NCI-H2171 (cell line): ENCODE measurements around the gene VDR.

ENCODE experiments used
- DNase-seq: peaks from one replicate; lab custom pipeline; 2025; lab: John Stamatoyannopoulos, UW

The VDR gene

DNA sequence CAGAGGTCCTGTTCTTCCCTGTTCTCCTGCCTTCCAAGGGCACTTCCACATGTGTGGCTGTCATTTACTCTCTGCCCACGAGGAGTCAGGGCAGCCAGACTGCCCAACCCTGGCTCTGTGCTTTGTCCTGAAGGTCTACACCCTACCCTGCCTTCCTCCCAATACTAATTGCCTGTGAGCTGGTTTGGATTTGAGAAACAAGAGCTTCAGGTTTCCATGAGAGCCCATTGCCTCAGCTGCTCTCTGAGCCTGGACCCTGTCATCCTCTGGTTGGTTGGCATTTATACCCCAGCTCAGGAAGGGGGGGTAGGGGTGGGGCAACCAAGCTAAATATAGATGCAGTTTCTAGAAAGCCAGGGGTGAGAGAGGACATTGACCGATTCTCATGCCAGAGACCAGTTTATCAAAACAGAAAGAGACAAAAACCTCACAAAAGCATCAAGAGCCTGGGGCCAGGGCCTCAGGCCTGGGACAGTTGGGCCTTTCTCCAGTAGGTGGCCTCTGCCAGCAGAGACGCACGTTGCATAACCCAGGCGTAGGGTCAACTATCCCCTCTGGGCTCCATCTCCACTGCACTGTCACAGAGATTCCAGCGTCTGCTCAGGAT is 34.5 kb downstream of the VDR start:
- DNase-seq, result no peak

DNA sequence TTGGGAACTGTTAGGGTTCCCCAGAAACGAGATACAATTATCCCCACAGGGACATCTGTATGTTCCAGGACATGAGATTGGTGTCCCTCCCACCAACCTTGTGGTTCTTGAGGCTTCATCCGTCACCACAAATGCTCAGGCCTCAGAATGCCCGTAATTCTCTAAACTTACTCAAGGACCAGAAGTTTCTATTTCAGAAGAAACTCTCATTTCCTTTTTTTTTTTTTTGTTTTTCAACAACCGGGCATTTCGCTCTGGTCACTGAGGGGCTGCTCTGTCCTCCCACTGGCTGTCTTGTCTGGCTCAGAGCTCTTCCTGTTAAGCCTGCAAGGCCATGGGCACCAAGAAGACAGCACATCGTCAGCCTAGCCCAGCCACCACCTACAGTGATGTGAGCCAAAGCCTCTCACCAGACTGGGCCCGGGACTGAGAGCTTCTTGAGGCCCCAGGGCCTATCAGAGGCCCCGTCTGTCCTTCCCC is 36.2 kb downstream of the VDR start:
- DNase-seq, result no peak

DNA sequence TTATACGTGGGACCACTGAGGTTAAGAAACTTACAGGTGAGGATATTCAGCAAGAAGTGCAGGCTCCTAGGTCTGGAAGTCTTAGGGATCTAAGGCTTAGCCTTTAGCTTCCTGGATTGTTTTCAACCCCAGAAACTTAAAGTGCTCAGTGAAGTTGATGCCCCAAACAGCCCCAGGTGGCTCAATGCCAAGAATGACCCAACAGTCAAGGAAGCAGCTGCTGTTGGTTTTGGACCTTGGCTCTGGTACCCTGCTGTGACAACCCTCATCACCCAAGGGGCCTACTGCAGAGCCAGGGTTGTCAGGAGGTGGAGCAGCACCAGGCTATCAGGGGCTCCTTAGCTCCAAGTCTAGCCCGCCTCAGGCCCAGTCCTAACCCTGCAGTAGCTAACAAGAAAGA is 36.8 kb downstream of the VDR start:
- DNase-seq, result no peak

DNA sequence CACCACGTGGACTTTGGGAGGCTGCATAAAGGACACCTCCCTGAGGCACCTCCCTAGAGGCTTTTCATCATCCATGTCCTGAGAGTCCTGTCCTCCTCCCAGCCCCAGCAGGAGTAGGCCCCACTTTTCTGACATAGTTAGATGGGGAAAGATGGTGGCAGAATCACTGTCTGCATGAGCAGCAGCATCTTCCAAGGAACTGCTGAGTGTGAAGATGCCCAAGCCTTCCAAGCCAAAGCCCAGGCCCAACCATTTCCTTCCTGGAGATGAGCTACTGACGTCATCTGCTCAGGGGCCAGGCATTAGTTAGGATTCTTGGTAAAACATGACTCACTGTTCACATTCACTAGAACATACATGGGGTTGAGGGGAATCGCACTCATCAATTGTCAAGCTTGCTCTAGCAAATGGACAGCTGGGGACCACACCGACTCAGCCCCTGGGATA is 37.3 kb downstream of the VDR start:
- no peak for DNase-seq

DNA sequence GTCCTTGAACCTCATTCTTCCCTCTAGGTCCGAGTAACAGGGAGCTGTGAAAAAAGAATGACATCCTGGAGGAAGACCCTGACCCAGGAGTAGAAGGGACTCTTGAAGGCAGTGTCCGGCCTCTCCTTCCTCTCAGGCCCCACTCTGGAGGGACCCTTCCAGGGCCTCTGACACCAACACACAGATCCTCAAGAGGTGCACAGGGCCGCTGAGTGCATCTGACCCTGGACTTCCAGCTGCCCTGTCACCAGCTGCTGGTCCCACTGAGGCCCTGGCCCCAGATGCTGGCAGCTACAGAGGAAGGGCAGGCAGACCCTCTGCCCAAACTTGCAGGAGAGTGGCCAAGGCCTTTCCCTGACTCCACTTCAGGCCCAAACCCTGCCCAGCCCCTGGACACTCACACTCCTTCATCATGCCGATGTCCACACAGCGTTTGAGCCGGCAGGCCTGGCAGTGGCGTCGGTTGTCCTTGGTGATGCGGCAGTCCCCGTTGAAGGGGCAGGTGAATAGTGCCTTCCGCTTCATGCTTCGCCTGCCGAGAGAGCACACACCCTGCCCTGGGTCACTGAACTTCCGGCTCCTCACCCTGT is 40.1 kb downstream of the VDR start:
- DNase-seq, result no peak

DNA sequence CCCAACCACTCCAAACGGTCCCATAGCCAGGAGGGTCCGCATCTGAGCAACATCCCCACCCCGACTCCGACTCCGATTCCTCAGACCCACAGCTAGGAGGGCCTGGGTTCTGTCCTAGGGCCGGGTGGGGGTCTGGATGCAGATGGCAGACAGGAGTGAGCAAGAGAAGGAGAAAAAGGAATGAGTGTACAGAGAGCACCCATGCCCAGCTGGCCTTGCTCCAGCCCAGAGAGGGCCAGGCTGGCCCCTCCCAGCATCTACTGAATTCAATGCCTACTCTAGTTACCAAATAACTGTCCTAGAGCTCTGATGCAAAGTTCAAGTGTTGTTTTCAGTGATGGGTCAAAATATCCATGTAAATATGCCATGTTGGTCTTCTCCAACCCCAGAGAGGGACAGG is 40.8 kb downstream of the VDR start:
- DNase-seq, result no peak

DNA sequence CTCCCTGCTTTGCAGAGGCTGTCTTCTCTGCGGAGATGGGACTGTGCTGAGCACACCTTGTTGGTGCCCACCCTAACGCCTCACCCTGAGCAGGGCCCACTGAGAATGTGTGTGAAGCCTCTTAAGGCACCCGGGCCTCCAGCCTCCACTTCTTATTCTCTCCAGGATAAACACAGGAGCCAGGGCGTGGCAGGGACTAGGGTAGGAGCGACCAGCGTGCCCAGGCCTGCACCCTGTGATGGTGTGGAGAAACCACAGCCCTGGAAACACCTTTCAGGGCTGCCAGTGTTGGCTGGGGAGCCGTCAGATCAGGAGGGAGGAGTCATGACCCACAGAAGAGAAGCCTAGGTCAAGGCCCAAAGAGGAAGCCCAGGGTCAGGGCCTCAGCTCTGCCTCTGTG is 41.3 kb downstream of the VDR start:
- no peak for DNase-seq

DNA sequence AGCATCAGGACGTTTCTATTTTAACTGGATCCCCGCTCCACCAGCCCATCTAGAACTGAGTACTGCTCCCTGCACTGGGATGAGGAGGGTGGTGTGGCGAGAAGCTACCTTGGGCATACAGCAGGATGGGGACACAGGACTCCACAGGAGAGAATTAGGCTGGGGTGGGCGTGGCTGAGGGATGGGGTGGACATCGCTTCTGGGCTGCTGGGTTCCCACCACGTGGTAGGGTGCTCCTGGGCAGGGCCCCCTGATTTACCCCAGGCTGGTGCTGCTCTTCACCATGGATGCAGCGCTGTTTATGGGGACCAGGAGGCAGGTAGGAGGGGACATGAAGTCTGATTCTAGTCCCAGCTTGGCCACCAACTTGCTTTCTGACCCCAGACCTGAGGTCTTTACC is 41.9 kb downstream of the VDR start:
- DNase-seq, result no peak

DNA sequence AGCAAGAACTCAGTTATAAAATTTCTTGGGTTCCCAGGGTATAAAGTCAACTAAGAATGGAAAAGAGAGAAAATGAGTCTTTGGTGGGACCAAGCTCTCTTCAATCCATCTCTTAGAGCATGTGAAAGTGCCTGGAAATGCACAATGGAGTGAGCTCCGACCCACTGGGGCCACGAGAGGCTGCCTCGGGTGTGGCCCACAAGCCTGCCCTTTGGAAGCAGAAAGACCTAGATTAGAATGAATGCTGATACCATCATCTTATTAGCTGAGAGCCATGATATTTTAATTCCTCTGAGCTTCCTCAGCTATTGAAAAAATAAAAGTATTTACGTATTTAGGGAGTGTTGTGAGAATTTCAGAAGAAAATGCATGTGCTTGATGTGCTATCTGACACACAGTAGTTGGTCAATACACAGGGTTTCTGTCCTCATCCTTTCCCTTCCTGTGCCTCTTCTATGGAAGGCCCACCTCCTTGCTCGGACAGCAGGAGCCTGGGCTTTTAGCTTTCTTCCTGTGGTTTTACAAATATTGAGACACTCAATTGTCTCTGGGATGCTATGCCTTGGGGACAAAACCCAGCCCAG is 42.5 kb downstream of the VDR start:
- DNase-seq, result no peak

DNA sequence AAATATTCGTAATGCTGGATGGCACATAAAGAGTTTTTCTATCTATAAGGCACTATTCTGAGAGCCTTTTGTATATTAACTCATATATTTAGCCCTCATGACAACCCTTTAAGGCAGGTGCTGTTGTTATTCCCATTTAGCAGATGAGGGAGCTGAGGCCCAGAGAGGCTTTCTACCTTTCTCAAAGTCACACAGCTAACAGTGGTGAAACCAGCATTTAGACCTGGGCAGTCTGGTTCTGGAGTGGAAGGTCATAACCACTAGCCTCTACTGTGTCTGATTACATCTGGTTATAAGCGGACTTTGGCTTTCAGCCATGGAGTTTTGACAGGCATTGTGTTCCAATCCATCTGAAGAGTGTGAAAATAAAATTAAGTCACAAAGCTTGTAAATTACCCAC is 43.9 kb downstream of the VDR start:
- no peak for DNase-seq

DNA sequence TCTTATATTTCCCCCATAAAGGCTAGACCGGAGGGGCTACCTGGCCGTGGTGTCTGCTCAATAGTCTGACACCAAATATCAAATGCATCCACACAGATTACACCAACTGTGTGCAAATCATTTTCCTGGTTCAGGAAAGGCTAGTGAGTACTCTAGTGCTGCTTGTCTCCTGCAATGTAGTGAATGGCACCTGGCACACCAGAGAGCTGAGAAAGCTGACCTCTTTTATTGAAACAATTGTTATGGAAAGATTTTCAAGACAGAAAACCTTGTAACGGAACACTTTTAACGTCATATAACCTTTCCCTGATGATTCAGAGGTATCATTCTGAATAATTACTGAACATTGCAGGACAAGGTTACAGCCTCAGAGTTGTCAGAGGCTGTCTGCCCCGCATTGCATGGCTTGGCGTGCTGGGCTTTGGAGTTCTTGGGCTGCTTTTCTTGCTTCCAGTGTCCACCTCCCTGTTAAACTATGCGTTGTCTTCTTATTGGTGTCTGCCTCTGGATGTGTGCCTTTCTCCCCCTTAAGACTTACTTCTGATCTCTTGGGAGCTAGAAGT is 44.4 kb downstream of the VDR start:
- DNase-seq, result no peak

DNA sequence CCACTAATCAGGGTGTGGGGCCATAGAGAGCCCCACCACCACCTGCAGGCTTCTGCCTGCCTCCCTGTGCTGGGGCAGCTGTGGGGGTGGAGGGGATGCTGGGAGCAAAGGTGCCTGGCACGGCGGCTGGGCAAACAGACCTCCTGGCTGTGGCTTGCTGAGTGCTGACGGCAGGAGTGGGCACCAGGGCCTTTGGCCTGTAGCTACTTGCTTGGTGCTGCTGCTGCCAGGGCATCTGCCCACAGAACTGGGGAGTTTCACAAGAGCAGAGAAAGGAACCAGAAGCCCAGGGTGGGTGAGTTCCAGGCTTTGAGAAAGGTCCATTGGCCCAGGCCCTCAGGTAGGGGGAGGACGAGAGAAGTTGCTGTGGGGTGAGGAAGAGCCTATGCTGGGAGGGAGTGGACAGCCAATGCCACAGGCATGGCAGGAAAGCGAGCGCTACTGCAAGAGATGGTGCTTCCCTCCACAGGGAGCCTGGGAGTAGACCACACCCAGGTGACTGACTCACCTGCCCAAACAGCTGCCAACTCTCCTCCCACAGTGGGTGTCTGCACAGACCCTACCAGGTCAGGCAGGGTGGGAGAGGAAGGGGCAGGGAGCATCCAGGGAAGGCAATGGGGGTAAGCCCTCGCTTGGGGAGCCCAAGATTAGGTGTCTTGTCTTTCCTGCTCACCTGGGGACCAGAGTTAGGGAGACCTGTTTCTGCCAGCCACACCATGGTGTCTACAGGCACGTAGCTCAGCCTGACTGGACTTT is 46.1 kb downstream of the VDR start:
- DNase-seq, result no peak

DNA sequence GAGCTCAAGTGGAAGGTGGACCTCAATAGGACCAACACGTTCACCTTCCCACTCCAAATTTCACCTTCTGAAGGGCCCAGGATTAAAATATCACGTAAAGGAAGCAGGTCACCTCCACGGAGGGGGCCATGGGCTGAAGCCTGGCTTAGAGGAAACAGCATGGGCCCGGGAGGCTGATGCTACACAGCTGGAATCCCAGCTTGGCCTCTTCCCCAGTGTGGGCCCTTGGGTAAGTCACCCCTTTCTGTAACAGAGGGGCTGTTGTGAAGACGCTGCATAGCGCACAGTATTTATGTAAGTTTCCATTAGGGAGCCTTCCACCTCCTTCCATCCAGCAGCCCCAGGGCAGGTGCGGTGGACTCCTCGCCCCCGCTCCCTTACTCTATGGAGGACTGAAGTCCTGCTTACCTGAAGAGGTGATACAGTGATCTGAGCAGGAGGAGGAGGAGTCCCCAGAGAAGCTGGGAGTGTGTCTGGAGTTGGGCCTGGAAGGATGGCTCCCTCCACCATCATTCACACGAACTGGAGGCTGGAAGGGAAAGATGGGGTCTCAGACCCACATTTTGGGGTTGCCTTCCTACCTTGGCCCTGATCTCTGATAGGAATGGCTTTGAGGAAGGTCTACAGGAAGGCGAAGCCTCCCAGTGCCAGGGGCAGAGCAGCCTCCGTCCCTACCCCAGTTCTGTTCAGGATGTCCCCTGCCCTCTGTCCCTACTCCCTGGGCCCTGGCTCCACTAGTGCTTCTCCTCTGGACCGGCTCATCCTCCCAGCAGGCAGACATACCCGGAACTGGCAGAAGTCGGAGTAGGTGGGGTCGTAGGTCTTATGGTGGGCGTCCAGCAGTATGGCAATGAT is 47.8 kb downstream of the VDR start:
- no peak for DNase-seq

DNA sequence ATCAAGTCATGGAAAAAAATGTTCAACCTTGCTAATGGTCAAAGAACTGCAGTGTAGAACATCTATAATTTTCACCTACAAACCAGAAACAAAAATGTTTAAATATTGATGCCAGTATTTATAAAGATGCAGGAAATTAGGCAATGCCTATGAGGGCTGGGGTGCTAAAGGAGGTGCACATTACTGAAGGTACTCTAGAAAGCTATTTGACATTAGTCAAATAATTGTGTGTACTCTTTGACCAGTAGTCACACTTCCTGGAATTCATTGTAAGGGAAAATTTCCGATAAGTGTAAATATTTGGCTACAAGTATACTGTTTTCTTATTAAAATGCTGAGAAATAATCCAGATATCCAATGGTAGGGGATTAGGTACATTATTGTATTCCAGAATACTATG is 48.7 kb downstream of the VDR start:
- DNase-seq, result no peak

DNA sequence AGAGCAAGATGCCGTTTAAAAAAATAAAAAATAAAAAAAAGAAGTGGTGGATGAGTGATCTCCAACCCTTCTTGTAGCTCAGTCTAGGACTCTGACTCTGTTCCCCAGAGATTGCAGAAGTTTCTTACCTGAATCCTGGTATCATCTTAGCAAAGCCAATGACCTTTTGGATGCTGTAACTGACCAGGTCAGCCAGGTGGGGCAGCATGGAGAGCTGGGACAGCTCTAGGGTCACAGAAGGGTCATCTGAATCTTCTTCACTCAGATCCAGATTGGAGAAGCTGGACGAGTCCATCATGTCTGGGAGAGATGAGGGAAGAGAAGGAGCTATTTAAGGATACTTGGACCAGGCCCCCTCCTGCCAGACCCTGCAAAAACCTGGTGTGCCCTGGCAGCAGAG is 49.3 kb downstream of the VDR start:
- DNase-seq, result no peak

DNA sequence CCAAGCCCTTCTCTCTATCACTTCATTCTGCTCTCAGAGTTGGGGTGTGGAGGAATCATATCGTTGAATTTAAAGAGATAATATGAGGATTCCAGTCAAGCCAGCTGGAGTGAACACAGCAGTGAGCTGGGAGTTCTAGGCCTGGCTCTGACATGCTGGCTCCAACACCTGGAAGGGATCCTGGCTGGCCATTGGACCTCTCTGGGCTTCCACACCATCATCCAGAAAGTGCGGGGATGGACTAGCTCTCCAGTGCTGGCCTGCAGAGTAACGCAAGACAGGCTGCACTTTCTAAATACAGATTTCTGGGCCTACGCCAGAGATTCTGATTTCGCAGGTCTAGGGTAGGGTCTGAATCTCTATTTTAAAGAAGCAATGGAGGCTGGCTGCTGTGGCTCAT is 50.3 kb downstream of the VDR start:
- no peak for DNase-seq

DNA sequence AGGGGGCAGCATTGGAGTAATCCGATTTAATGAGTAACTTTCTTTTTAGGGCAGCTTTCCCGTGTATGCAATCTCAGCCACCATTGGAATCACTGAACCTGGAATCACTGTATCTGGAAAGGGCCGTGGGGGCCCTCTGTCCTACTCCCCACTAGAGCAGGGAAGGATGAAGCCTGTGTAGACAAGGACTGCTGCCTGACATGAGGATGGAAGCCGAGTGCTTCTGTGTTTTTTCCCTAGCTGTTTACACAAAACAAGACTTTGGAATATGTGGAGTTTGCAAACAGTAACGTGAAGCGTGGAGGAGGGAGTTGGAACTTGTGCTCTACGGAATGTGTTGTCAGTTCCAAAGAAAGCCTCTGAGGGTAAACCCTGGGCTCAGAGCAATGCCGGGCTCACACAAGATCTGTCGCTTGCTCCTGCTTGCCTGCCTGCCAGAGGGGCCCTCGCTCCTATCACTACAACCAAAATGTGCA is 52.7 kb downstream of the VDR start:
- no peak for DNase-seq

DNA sequence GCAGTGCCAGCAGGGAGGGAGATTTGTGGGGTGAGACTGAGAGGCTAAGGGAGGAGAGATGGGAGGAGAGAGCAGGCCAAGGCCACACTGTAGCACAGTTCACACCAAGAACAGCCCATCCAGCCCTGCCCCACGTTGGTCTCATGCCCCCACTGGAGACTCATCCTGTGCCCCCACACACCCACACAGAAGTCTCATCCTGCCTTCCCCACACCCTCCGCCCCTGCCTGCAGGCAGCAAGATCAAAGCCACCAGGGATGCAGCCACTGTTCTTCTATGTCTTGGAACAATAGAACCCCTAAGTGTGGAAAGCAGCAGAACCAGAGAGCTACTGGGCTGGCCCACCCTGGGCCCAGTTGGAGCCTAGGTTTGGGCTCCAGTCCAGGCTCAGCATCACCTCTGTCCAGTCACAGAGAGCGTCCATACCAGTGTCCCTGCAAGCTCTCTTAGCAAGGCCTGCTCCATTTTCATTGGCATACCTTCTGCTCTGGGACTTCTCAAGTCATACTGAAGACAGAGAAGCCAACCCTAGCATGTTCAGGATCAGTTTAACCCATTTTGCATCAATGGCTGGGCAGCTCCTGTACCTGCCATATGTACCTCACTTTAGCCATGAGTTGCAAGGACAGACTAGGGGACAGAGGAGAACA is 53.4 kb downstream of the VDR start:
- no peak for DNase-seq

DNA sequence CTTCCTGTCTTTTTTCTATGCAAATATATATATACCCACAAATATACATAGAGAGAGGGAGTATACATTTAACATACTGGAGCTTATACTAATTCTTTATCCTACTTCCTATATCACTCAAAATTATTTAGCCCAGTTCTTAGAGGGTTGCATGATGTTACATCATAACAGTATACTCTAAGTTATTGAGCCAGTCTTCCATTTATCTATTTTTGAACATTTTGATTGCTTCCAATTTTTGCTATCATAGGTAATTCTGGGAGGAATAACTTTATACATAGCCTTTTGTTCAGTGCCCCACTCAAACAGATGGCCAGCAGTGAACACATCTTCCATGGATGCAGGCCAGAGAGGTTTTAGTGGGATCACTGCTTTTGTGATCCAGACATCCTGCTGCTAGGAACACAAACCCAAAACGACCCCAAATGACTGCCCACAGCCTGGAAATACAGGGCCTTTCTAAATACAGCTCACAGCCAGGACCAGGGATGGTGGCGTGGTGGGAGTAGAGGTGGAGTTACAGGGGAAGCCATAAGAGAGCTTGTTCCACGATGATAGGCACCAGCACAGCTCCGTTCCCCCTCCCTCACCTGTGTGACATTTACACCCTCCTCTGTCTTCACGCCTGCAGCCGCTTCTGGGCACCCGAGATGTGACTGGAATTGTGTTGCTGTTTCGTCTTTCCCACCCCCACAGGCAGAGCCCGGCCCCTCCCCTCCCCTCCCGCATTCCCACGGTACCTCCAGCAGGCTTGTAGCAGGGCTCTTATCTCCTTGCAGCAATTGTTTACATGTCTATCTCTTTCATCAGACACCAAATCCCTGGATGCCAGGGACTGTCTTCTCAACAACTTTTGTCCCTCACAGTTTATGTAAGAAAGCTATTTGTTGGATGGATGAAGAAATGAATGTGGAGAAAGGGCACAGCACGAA is 54.4 kb downstream of the VDR start:
- DNase-seq, result no peak

DNA sequence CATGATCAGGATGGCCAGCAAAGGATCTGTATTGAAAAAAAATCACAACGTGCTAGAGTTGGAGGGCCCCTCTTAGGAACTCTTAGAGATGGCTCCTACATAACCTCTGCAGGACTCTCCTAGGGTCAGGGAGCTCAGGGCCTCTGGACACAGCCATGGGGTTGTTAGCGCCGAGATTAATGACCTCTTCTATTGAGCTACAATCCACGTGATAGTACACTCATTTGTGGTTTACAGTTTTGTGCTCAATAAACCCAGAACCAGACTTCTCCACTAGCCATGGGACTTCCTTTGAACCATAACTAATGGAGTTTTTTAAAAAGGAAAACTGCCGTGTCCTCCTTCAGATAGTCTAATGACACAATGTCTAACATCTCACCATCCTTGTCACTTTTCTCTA is 55.5 kb downstream of the VDR start:
- no peak for DNase-seq
